Heart right ventricle (tissue), 16 donors: ENCODE measurements around the gene FBXW4. TPM values are rescaled to one million over a fixed set of nuclear protein-coding genes. Genes with fewer than 3 reads are reported as not detected.

Source experiments
- ATAC-seq, 8 donors: fragments of 200-7000 bp; cut with Tn5 transposase; one replicate each; pipeline ENCODE4 v1.9.1; 2020; ENCODE audit warnings: mild to moderate bottlenecking in 8 of 8, moderate library complexity in 8 of 8, moderate number of reproducible peaks in 1 of 8
- DNase-seq, 2 donors: peaks; one replicate each; pipeline ENCODE4 v3.0.0-alpha.2; 2020
- H3K27ac ChIP-seq, 10 donors: fragments of 200-600 bp; sonication (generic) in 2 of 10; one replicate each; pipeline versions ENCODE4 v1.5.0 to v1.8.0; 2020 to 2022; ENCODE audit warnings: mild to moderate bottlenecking in 3 of 10
- H3K27me3 ChIP-seq, 7 donors: fragments of 200-600 bp; one replicate each; pipeline ENCODE4 v1.8.0; 2021 to 2022; ENCODE audit warnings: mild to moderate bottlenecking in 2 of 7
- H3K36me3 ChIP-seq, 9 donors: fragments of 200-600 bp; sonication (generic) in 1 of 9; one replicate each; pipeline versions ENCODE4 v1.5.0 to v1.8.0; 2020 to 2022; ENCODE audit warnings: mild to moderate bottlenecking in 2 of 9
- H3K4me1 ChIP-seq, 9 donors: fragments of 200-600 bp; sonication (generic) in 1 of 9; one replicate each; pipeline versions ENCODE4 v1.5.0 to v1.8.0; 2020 to 2022; ENCODE audit warnings: mild to moderate bottlenecking in 4 of 9
- H3K4me3 ChIP-seq, 10 donors: fragments of 200-600 bp; sonication (generic) in 2 of 10; one replicate each; pipeline versions ENCODE4 v1.5.0 to v1.8.0; 2020 to 2022; ENCODE audit warnings: mild to moderate bottlenecking in 7 of 10, moderate library complexity in 2 of 10
- H3K9me3 ChIP-seq, 11 donors: fragments of 200-600 bp in 10 of 11; sonication (generic) in 2 of 11; one replicate each; pipeline versions ENCODE4 v1.5.0 to v1.8.0; 2013 to 2022; ENCODE audit warnings: mild to moderate bottlenecking in 2 of 11, control low read depth in 1 of 11, moderate library complexity in 1 of 11
- WGBS, 2 donors: extraction: QIAGEN DNeasy Blood & Tissue Kit; methylation state at CpG; one replicate each; pipeline ENCODE4 v1.1.7; 2013; ENCODE audit warnings: inconsistent platforms in 1 of 2; 5-methylcytosine and 5-hydroxymethylcytosine counted together
- intact Hi-C, 10 donors: fragments of 100-400 bp; cut with DNase I; formaldehyde crosslinking; loops; one replicate each; pipeline versions ENCODE4 v1.11.1 to v1.14.2; 2022
- polyA plus RNA-seq, 2 donors: library from polyadenylated mRNA; stranded (reverse); fragments of 200-250 nt; gene quantifications; one replicate each; pipeline ENCODE4 v1.2.3, GENCODE V29; 2013
- total RNA-seq, 10 donors: library from RNA; stranded (reverse); fragmentation: NEBNext Ultra II Directional in 3 of 10; extraction: Animal tissue kit (Norgen Biotek cat#: 25700) in 3 of 10; gene quantifications; one replicate each; pipeline versions ENCODE4 v1.2.1 to v1.2.4, GENCODE V29; 2021 to 2023
- TF ChIP-seq, protein P1 (sequence below), 9 donors: fragments of 200-600 bp; sonication (generic) in 2 of 9; IDR thresholded peaks; one replicate each; pipeline versions ENCODE4 v1.5.0 to v1.8.0; 2021 to 2022; ENCODE audit warnings: antibody characterized with exemption in 9 of 9, mild to moderate bottlenecking in 5 of 9, moderate library complexity in 1 of 9
- donor health status: Arrhythmogenic right ventricular cardiomyopathy.
- donor health status: ischemic (EF 13 %, LVEDD 7.1; RV severe dilation, severe dysfunction).
- donor health status: healthy with polysubstance abuse.
- donor health status: DM: no; HTN: yes; CAD: no.
- donor health status: DM: no; HTN: no; CAD: no.
- donor health status: ischemic (EF 25% LVEDD 6.9; RV normal size, moderate dysfunction).
- donor health status: ischemic (EF 25% LVEDD 5.7; RV mildly dilated, moderate dysfunction).
- donor health status: healthy.
- donor health status: DM: yes; HTN: yes; CAD: no.
- donor health status: Ischemic cardiomyopathy.
- donor health status: ischemic (EF 35%, LVEDD 5.7; RV mildly dilated, moderate dysfunction).
- donor health status: nonischemic (EF 11% LVEDD 7.7; RV severe dilation, severe dysfunction).
- donor health status: DM: yes; HTN: yes; CAD: no.
- donor health status: PGD.
- donor health status: ischemic (EF 29% LVEDD 5.4; RV normal size, mild dysfunction).
- donor health status: nonischemic (EF 23%, LVEDD 6.1; RV moderate dilation, normal function).

Gene FBXW4
- total and polyA plus RNA-seq, 12 donors = 31.8 to 118 (median 92.1) TPM

DNA sequence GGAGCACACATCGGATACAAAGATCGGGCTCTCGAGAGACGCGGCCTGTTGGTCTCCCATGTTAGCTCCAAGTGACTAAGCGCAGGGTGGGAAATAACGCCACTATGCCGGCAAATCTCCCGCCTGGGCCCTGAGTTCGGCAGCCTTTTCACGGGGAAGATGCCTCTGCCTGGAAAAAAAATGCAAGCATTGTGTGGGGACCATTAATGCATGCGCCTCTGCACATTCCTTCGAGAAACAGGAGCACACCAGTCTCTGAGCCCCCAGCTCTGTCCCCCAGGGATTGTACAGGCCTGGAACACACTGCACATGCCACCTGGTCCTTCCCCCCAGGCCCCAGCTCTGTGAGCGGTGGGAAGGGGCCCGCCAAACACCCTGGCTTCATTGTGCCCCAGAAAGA, 44.1 kb downstream of the FBXW4 start:
- intact Hi-C loops = loop anchor here in 1 of 10 donors (1.0 kb wide), 1 partner anchor 13 kb away; no protein-coding TSS in a partner anchor
- DNase-seq = no peak
- H3K9me3 ChIP-seq = no peaks in the 10 kb centered on the region
- H3K4me1 ChIP-seq = peaks cover 0 to 14% (median 8%) of the 10 kb centered on the region in 9 donors
- no peaks in the 10 kb centered on the region for H3K27me3 ChIP-seq
- peaks cover 0 to 90% (median 17%) of the 10 kb centered on the region in 9 donors for H3K36me3 ChIP-seq
- WGBS, 2 donors = 93% methylated on average over 15 of the region's 15 CpGs
- H3K27ac ChIP-seq = no peak overlapping the region
- TF ChIP-seq, protein P1, sequence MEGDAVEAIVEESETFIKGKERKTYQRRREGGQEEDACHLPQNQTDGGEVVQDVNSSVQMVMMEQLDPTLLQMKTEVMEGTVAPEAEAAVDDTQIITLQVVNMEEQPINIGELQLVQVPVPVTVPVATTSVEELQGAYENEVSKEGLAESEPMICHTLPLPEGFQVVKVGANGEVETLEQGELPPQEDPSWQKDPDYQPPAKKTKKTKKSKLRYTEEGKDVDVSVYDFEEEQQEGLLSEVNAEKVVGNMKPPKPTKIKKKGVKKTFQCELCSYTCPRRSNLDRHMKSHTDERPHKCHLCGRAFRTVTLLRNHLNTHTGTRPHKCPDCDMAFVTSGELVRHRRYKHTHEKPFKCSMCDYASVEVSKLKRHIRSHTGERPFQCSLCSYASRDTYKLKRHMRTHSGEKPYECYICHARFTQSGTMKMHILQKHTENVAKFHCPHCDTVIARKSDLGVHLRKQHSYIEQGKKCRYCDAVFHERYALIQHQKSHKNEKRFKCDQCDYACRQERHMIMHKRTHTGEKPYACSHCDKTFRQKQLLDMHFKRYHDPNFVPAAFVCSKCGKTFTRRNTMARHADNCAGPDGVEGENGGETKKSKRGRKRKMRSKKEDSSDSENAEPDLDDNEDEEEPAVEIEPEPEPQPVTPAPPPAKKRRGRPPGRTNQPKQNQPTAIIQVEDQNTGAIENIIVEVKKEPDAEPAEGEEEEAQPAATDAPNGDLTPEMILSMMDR (IDR thresholded peaks at IDR 0.05) = no peak
- no peak for ATAC-seq
- no peak overlapping the region for H3K4me3 ChIP-seq

DNA sequence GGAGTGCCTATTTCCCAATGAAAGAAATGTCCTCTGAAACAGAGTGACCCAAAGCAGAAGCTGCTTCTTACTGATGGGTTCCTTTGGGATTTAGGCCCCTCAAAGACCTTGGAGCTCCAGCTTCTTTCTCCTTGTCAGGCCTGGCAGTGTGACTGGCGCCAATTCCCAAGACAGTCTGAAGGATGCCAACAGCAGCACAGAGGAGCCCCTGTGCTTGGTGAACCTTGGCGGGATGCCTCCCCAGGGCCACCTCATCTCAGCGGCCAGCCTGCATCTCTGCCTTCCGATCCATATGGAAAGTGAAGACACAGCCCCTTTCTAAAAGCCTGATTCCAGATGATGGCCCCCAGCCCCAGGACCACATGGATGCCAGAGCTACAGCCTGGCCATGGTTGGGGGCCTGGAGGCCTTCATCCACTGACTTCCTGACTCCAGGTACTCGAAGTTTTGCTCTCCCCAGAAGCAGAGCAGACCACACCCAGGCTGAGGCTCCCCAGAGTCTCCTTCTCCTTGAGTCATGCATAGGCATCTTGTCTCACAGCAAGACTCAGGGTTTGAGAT, 45.4 kb downstream of the FBXW4 start:
- no peak for DNase-seq
- no peak overlapping the region for H3K27ac ChIP-seq
- no peak overlapping the region for H3K4me3 ChIP-seq
- no peaks in the 10 kb centered on the region for H3K27me3 ChIP-seq
- TF ChIP-seq, protein P1 (IDR thresholded peaks at IDR 0.05) = no peak
- peaks cover 0 to 20% (median 8%) of the 10 kb centered on the region in 9 donors for H3K4me1 ChIP-seq
- peak in 1 of 8 donors; percentile 39 for ATAC-seq
- intact Hi-C loops = loop anchor here in 1 of 10 donors (1.0 kb wide), 1 partner anchor 15 kb away; no protein-coding TSS in a partner anchor
- peaks cover 0 to 86% (median 17%) of the 10 kb centered on the region in 9 donors for H3K36me3 ChIP-seq
- 92 to 93% methylated on average over 5 of the region's 5 CpGs for WGBS, 2 donors
- no peaks in the 10 kb centered on the region for H3K9me3 ChIP-seq

DNA sequence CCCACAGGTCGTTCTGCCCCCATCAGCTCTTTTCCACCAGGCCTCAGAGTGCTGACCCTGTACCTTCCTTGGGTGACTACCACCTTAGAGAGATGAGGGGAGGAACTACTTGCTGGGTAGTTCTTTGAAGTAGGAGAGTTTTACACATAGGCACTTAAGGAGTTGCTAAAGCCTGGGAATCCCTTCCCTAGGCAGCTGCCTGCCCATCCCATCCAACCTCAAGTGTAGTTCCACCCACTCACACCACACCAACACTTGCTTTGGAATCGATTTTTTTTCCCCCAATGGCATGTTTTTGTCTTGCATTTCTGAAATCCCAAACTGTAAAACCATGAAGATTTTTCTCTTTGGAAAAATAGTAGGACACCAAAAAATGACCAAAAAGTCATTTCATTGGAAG, 47.7 kb downstream of the FBXW4 start:
- TF ChIP-seq, protein P1 (IDR thresholded peaks at IDR 0.05) = no peak
- H3K4me1 ChIP-seq = peaks cover 0 to 20% (median 8%) of the 10 kb centered on the region in 9 donors
- ATAC-seq (no peak), DNase-seq (no peak)
- WGBS, 2 donors = 91 to 98% methylated on average over 2 of the region's 2 CpGs
- intact Hi-C loops = no loop called here
- H3K4me3 ChIP-seq = no peak overlapping the region
- H3K36me3 ChIP-seq = peaks cover 0 to 85% (median 8%) of the 10 kb centered on the region in 9 donors
- H3K27ac ChIP-seq = no peak overlapping the region
- H3K27me3 ChIP-seq = no peaks in the 10 kb centered on the region
- H3K9me3 ChIP-seq = no peaks in the 10 kb centered on the region

DNA sequence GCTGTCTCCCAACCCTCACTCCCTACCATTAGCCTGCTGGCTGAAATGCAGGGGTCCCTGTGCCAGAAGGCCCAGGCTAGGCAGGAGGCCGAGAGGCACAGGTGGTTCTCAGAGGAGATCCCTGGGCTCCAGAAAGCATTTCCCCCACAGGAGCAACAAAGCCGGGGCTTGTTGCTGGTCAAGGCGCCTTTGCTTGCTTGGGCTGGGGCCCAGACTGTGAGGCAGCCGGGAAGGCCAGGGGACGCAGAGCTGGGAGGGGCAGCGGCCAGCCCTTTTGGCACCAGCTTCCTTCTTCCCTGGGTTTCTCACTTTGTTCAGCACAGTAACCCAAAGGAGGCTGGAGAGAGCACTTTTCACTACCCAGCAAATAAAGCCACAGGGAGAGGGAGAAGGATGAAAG, 48.6 kb downstream of the FBXW4 start:
- no peak overlapping the region for H3K4me3 ChIP-seq
- peaks cover 0 to 82% (median 8%) of the 10 kb centered on the region in 9 donors for H3K36me3 ChIP-seq
- TF ChIP-seq, protein P1 (IDR thresholded peaks at IDR 0.05) = no peak
- intact Hi-C loops = no loop called here
- DNase-seq (peak; percentile 17 to 35), ATAC-seq (peak in 7 of 8 donors; percentile 25 to 70 (median 52))
- H3K27ac ChIP-seq = no peak overlapping the region
- H3K4me1 ChIP-seq = peaks cover 0 to 20% (median 8%) of the 10 kb centered on the region in 9 donors
- no peaks in the 10 kb centered on the region for H3K27me3 ChIP-seq
- 57 to 75% methylated on average over 6 of the region's 6 CpGs for WGBS, 2 donors
- no peaks in the 10 kb centered on the region for H3K9me3 ChIP-seq
